NAMALWA (cell line): Measurements from ENCODE around the gene MDGA2.

ENCODE experiments used
- DNase-seq: peaks from one replicate; pipeline ENCODE4 v3.0.0-alpha.2; 2015; ENCODE audit warnings: low spot score

The MDGA2 gene

GRCh38 chr14:47485421-47485820, 190.0 kb downstream of the MDGA2 start:
- no peak for DNase-seq

- no peak for DNase-seq
These were observed 192.0 kb downstream of the MDGA2 start for GRCh38 chr14:47483449-47483848.

GRCh38 chr14:47471075-47471474, 204.3 kb downstream of the MDGA2 start:
- DNase-seq = no peak

- DNase-seq = no peak
These were observed 208.5 kb downstream of the MDGA2 start for GRCh38 chr14:47466916-47467315.

- DNase-seq = no peak
These were observed 221.4 kb downstream of the MDGA2 start for GRCh38 chr14:47454025-47454424.

GRCh38 chr14:47447076-47447475, 228.3 kb downstream of the MDGA2 start:
- DNase-seq = no peak

- peak; percentile 1 for DNase-seq
These were observed 233.2 kb downstream of the MDGA2 start for GRCh38 chr14:47442211-47442610.

GRCh38 chr14:47439953-47440352, 235.5 kb downstream of the MDGA2 start:
- no peak for DNase-seq

- DNase-seq = no peak
These were observed 236.7 kb downstream of the MDGA2 start for GRCh38 chr14:47438650-47439140.

- DNase-seq = no peak
These were observed 240.0 kb downstream of the MDGA2 start for GRCh38 chr14:47435331-47435965.

GRCh38 chr14:47427629-47428028, 247.8 kb downstream of the MDGA2 start:
- no peak for DNase-seq

GRCh38 chr14:47425302-47425701, 250.1 kb downstream of the MDGA2 start:
- DNase-seq = no peak

- DNase-seq = no peak
These were observed 253.2 kb downstream of the MDGA2 start for GRCh38 chr14:47422191-47422590.

GRCh38 chr14:47411523-47411922, 263.9 kb downstream of the MDGA2 start:
- DNase-seq = no peak

GRCh38 chr14:47392326-47392725, 283.1 kb downstream of the MDGA2 start:
- DNase-seq = no peak

- no peak for DNase-seq
These were observed 284.4 kb downstream of the MDGA2 start for GRCh38 chr14:47390831-47391504.

GRCh38 chr14:47389535-47389934, 285.9 kb downstream of the MDGA2 start:
- DNase-seq = no peak

GRCh38 chr14:47366006-47366405, 309.4 kb downstream of the MDGA2 start:
- DNase-seq = no peak

GRCh38 chr14:47365233-47365632, 310.2 kb downstream of the MDGA2 start:
- DNase-seq = no peak

- DNase-seq = no peak
These were observed 322.2 kb downstream of the MDGA2 start for GRCh38 chr14:47353186-47353585.

- DNase-seq = peak; percentile 35
These were observed 328.6 kb downstream of the MDGA2 start for GRCh38 chr14:47346849-47347248.

GRCh38 chr14:47345016-47345415, 330.4 kb downstream of the MDGA2 start:
- no peak for DNase-seq

GRCh38 chr14:47332939-47333338, 342.5 kb downstream of the MDGA2 start:
- peak; percentile 1 for DNase-seq

GRCh38 chr14:47332106-47332505, 343.3 kb downstream of the MDGA2 start:
- no peak for DNase-seq
